Thyroid gland (tissue), 4 donors: ENCODE measurements around the gene TMPRSS13. TPM values are rescaled to one million over a fixed set of nuclear protein-coding genes. Genes with fewer than 3 reads are reported as not detected.

Experiments
- DNase-seq, 2 donors: peaks; one replicate each; pipeline ENCODE4 v3.0.0-alpha.2; 2019
- H3K27ac ChIP-seq, 3 donors: fragments of 200-600 bp; sonication (generic); 1 replicate in 2 of 3; 2 replicates in 1 of 3; pipeline ENCODE4 v1.5.1; 2016 to 2019; ENCODE audit warnings: mild to moderate bottlenecking in 1 of 3, moderate library complexity in 1 of 3
- H3K27me3 ChIP-seq: fragments of 200-600 bp; sonication (generic); one replicate; pipeline ENCODE4 v1.5.1; 2019
- H3K36me3 ChIP-seq, 2 donors: fragments of 200-600 bp; sonication (generic); one replicate each; pipeline ENCODE4 v1.5.1; 2016 to 2019
- H3K4me1 ChIP-seq, 2 donors: fragments of 200-600 bp; sonication (generic); one replicate each; pipeline ENCODE4 v1.5.1; 2017 to 2019
- H3K4me3 ChIP-seq, 3 donors: fragments of 200-600 bp; sonication (generic); replicated peaks in 1 of 3; 1 replicate in 2 of 3; 2 replicates in 1 of 3; pipeline ENCODE4 v1.5.1; 2016; ENCODE audit warnings: mild to moderate bottlenecking in 1 of 3
- H3K9me3 ChIP-seq: fragments of 200-600 bp; sonication (generic); one replicate; pipeline ENCODE4 v1.5.1; 2017
- POLR2A ChIP-seq, 2 donors: fragments of 450-650 bp; IDR thresholded peaks; one replicate each; pipeline ENCODE4 v1.6.1; 2017; ENCODE audit warnings: antibody characterized with exemption in 2 of 2, mild to moderate bottlenecking in 2 of 2, moderate library complexity in 1 of 2
- WGBS, 2 donors: methylation state at CpG; one replicate each; pipeline ENCODE4 v1.1.5; 2017; 5-methylcytosine and 5-hydroxymethylcytosine counted together
- intact Hi-C: fragments of 100-400 bp; cut with DNase I; formaldehyde crosslinking; loops from one replicate; pipeline ENCODE4 v1.15.1; 2023
- total RNA-seq, 4 donors: library from RNA; depleted of rRNA; stranded (reverse); fragments of >200 nt; gene quantifications; one replicate each; pipeline ENCODE4 v1.2.3, GENCODE V29; 2016
- TF ChIP-seq, protein P1 (sequence below), 6 experiments: fragments of 200-600 bp in 3 of 6; fragments of 450-650 bp in 3 of 6; sonication (generic) in 3 of 6; IDR thresholded peaks; one replicate each; pipeline ENCODE4 v1.5.1; 2016 to 2019; ENCODE audit warnings: antibody characterized with exemption in 6 of 6, mild to moderate bottlenecking in 2 of 6, inconsistent platforms in 1 of 6, moderate library complexity in 1 of 6

Gene TMPRSS13
- total RNA-seq, 4 donors from 2014 or later, result 8.5 to 24.3 (median 13.0) TPM

DNA sequence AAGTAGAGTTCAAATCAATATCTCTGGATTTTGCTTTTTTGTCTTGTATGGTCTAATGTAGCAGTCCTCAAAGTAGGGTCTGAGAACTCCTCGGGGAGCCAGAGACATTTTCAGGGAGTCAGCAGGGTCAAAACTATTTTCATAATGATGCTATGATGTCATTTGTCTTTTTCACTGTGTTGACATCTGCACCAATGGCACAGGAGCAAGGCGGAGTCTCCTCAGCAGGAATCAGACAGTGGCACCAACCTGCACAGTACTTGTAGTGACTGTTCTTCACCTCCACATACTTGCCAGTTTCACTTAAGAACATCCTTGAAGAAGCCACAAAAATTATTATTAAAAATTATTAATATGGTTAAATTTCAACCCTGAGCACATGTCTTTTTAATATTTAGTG lies 37.8 kb downstream of the TMPRSS13 start:
- H3K36me3 ChIP-seq, result no peaks in the 10 kb centered on the region
- H3K4me3 ChIP-seq, result no peak overlapping the region
- H3K27ac ChIP-seq, result no peak overlapping the region
- DNase-seq, result no peak
- WGBS, 2 donors, result 72 to 95% methylated on average over 2 of the region's 2 CpGs
- intact Hi-C loops, result no loop called here
- TF ChIP-seq, protein P1, sequence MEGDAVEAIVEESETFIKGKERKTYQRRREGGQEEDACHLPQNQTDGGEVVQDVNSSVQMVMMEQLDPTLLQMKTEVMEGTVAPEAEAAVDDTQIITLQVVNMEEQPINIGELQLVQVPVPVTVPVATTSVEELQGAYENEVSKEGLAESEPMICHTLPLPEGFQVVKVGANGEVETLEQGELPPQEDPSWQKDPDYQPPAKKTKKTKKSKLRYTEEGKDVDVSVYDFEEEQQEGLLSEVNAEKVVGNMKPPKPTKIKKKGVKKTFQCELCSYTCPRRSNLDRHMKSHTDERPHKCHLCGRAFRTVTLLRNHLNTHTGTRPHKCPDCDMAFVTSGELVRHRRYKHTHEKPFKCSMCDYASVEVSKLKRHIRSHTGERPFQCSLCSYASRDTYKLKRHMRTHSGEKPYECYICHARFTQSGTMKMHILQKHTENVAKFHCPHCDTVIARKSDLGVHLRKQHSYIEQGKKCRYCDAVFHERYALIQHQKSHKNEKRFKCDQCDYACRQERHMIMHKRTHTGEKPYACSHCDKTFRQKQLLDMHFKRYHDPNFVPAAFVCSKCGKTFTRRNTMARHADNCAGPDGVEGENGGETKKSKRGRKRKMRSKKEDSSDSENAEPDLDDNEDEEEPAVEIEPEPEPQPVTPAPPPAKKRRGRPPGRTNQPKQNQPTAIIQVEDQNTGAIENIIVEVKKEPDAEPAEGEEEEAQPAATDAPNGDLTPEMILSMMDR (IDR thresholded peaks at IDR 0.05), result no peak
- no peak for TF ChIP-seq POLR2A (IDR thresholded peaks at IDR 0.05)
- H3K4me1 ChIP-seq, result peaks cover 6 to 12% of the 10 kb centered on the region in 2 donors
- no peaks in the 10 kb centered on the region for H3K27me3 ChIP-seq
- H3K9me3 ChIP-seq, result no peaks in the 10 kb centered on the region

DNA sequence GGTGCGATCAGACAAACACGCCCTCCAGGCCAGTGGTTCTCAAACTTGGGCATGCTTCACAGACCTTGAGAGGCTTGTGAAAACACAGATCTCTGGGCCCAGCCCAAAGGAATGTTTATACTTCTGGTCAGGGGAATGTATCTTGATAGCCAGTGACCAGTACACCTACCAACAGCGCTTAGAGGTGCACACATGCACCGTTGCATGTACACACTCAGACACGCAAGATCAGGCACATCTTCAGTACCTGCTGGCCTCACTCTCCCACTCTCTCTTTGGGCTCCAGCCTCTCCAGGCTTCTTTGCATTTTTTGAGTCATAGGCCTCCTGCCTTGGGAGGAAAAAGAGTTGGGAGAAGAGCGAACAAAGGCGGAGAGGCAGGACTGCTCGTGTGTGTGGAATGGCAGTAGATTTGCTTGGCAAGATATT lies 41.0 kb downstream of the TMPRSS13 start:
- Histone ChIP-seq H3K4me1 (peaks cover 10 to 27% of the 10 kb centered on the region in 2 donors), H3K27me3 (no peaks in the 10 kb centered on the region), H3K36me3 (no peaks in the 10 kb centered on the region), H3K4me3 (no peak overlapping the region), H3K9me3 (no peaks in the 10 kb centered on the region), H3K27ac (peak overlapping the region; percentile 27 to 67 (median 35))
- WGBS, 2 donors, result 22 to 49% methylated on average over 8 of the region's 8 CpGs
- DNase-seq, result peak; percentile 90 to 91
- intact Hi-C loops, result no loop called here
- no peak for TF ChIP-seq POLR2A (IDR thresholded peaks at IDR 0.05)
- TF ChIP-seq, protein P1 (IDR thresholded peaks at IDR 0.05), result no peak

DNA sequence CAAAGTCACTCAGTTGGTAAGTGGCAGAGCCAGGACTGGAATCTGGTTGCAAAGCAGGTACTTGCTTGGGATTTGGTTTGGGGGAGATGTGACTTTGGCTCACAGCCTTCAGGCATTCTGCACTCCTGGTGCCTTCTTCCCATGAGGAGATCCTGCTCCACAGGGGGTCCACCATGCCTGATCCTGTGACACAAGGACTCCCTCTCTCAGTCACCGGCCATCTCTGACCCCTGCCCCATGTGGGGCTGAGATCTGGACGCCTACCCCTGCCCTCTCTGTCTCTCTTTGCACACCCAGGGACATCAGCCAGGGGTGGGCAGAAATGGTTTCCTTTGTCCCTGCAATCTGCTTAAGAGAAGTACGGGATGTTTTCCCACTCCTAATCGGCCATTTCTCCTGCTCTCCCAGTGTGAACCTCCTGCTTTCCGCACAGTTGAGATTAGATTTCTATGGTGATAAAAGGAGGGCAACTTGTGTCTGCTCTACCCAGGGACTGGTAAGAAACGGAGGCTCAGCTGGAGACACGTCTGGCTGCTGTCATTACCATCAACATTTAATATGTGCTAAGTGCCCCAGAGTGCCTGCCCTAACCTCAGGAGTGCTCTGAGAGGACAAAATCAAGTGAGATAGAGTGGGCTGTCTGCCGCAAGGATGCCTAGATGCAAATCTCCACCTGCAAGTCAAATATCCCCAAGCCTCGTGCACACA lies 41.6 kb downstream of the TMPRSS13 start:
- Histone ChIP-seq H3K36me3 (no peaks in the 10 kb centered on the region), H3K27me3 (no peaks in the 10 kb centered on the region), H3K4me1 (peaks cover 15 to 33% of the 10 kb centered on the region in 2 donors), H3K9me3 (no peaks in the 10 kb centered on the region), H3K27ac (peak overlapping the region in 2 of 3 donors; percentile 35 to 67), H3K4me3 (no peak overlapping the region)
- no peak for DNase-seq
- intact Hi-C loops, result no loop called here
- TF ChIP-seq POLR2A (IDR thresholded peaks at IDR 0.05), result no peak
- TF ChIP-seq, protein P1 (IDR thresholded peaks at IDR 0.05), result no peak
- 44 to 48% methylated on average over 9 of the region's 9 CpGs for WGBS, 2 donors

DNA sequence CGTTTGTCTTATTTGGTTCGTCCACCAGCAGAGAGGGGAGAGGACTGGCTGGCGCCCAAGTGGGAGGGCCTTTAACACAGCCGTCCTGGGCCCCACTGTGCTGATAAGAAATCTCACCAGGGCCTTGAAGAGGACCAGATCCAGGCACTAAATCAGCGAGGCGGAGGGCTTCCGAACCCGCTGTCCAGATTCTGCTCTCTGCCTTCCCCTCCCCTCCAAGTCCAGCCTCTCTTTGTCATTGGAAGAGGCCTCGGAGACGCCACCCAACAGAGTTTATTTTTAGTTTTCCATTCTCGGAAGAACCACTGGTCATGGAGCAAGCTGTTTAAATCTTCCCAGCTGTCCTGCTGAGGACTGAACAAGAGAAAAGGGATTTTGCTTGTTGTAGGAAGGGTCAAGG lies 43.4 kb downstream of the TMPRSS13 start:
- TF ChIP-seq, protein P1 (IDR thresholded peaks at IDR 0.05), result no peak
- no peak for TF ChIP-seq POLR2A (IDR thresholded peaks at IDR 0.05)
- Histone ChIP-seq H3K36me3 (no peaks in the 10 kb centered on the region), H3K4me3 (no peak overlapping the region), H3K4me1 (peaks cover 21 to 46% of the 10 kb centered on the region in 2 donors), H3K9me3 (no peaks in the 10 kb centered on the region), H3K27me3 (no peaks in the 10 kb centered on the region), H3K27ac (peak overlapping the region in 2 of 3 donors; percentile 42 to 44)
- intact Hi-C loops, result no loop called here
- 52 to 67% methylated on average over 11 of the region's 11 CpGs for WGBS, 2 donors
- DNase-seq, result no peak

DNA sequence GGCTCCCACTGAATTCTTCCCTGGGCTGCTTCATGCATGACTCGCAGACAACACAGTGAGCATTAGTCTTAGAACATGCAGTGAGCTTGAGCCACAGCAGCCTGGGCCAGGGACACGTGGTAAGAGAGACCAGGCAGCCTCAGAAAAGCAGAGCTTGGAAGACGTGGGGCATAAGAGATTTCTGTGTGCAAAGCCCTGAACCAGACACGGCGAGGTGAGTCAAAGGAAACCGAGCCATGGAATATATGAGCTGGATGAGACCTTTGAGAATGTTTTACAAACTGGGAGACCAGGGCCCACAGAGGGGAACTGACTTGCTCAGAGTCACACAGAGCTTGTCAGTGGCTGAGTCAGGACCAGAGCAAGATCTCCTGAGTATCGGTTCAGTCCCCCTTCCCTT lies 44.2 kb downstream of the TMPRSS13 start:
- Histone ChIP-seq H3K4me1 (peaks cover 21 to 49% of the 10 kb centered on the region in 2 donors), H3K36me3 (no peaks in the 10 kb centered on the region), H3K27ac (no peak overlapping the region), H3K9me3 (no peaks in the 10 kb centered on the region), H3K4me3 (no peak overlapping the region), H3K27me3 (no peaks in the 10 kb centered on the region)
- 80 to 83% methylated on average over 7 of the region's 7 CpGs for WGBS, 2 donors
- DNase-seq, result no peak
- intact Hi-C loops, result no loop called here
- TF ChIP-seq, protein P1 (IDR thresholded peaks at IDR 0.05), result no peak
- no peak for TF ChIP-seq POLR2A (IDR thresholded peaks at IDR 0.05)
